ENCODE data around the gene MST1.
A peak's percentile ranks its signal among the peaks of the same experiment; 100 is the strongest.

MST1 gene

GRCh38 chr3:49673715-49674496 lies 15.4 kb downstream of the MST1 start, which contains the start of gene APEH:
APEH (plus strand) TSS chr3:49674351; CDS start chr3:49674402, 51 bp downstream.
- peak; percentile 98 for DNase-seq

- DNase-seq, result no peak
These were observed 16.1 kb downstream of the MST1 start for GRCh38 chr3:49673121-49673714.

- DNase-seq, result peak; percentile 91
These were observed 17.7 kb downstream of the MST1 start for GRCh38 chr3:49671291-49672288.

GRCh38 chr3:49670940-49671290 lies 18.4 kb downstream of the MST1 start:
- DNase-seq, result no peak

- DNase-seq, result no peak
These were observed 19.9 kb downstream of the MST1 start for GRCh38 chr3:49669352-49669751.

- no peak for DNase-seq
These were observed 20.4 kb downstream of the MST1 start for GRCh38 chr3:49668861-49669260.

- peak; percentile 81 for DNase-seq
These were observed 20.9 kb downstream of the MST1 start for GRCh38 chr3:49668414-49668797.

GRCh38 chr3:49667701-49668413 lies 21.4 kb downstream of the MST1 start:
- DNase-seq, result no peak

GRCh38 chr3:49666592-49666991 lies 22.7 kb downstream of the MST1 start:
- no peak for DNase-seq

GRCh38 chr3:49665822-49666519 lies 23.3 kb downstream of the MST1 start:
- DNase-seq, result no peak

- DNase-seq, result no peak
These were observed 25.0 kb downstream of the MST1 start for GRCh38 chr3:49664300-49664699.

GRCh38 chr3:49663831-49664230 lies 25.4 kb downstream of the MST1 start:
- DNase-seq, result no peak

GRCh38 chr3:49662720-49663413 lies 26.4 kb downstream of the MST1 start:
- no peak for DNase-seq

GRCh38 chr3:49662021-49662420 lies 27.3 kb downstream of the MST1 start:
- no peak for DNase-seq

- DNase-seq, result no peak
These were observed 28.0 kb downstream of the MST1 start for GRCh38 chr3:49661281-49661680.

GRCh38 chr3:49659756-49660155 lies 29.5 kb downstream of the MST1 start:
- no peak for DNase-seq

- DNase-seq, result no peak
These were observed 30.6 kb downstream of the MST1 start for GRCh38 chr3:49658711-49659110.

GRCh38 chr3:49657208-49657915 lies 31.9 kb downstream of the MST1 start:
- no peak for DNase-seq

- DNase-seq, result no peak
These were observed 32.6 kb downstream of the MST1 start for GRCh38 chr3:49656541-49657112.

GRCh38 chr3:49655731-49656285 lies 33.5 kb downstream of the MST1 start:
- DNase-seq, result no peak
